NCI-H2029 treated with DMSO at 0.1 percent for 48 hours (cell line): ENCODE data around the gene VSTM2A.

Experiments
- DNase-seq: peaks from one replicate; lab custom pipeline; 2025; lab: John Stamatoyannopoulos, UW

VSTM2A gene

DNA sequence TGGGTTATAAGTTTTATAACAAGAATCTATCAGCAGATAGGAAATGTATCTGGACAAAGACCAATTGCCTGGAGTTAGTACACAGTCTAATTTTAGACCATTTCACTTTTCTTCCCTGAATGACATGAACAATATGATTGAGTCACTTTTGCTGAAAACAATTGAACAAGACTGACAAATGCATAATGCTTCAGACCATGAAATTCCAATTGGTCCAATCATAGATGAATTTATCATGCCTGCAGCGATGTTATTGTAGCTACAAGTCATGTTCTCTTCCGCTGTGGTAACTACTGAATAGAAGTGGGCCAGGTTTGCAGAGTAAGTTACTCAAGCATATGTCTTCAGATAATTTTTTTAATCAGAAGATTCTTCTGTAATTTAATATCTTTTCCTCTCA, 73.4 kb downstream of the VSTM2A start:
- DNase-seq: no peak
